PFSK-1 (cell line): ENCODE results near the gene OR8A1.

Experiments
- POLR2AphosphoS5 ChIP-seq: IDR thresholded peaks from 2 replicates; pipeline ENCODE4 v1.6.1; 2012; ENCODE audit warnings: low read depth, mild to moderate bottlenecking, control low read depth, low read length, moderate library complexity
- REST ChIP-seq, 2 experiments: IDR thresholded peaks; 2 replicates each; pipeline versions ENCODE4 v1.6.1 to v1.8.0; 2011 to 2012; ENCODE audit warnings: low read depth in 2 of 2, low read length in 2 of 2, control low read depth in 1 of 2, inconsistent platforms in 1 of 2, mild to moderate bottlenecking in 1 of 2, moderate library complexity in 1 of 2; ENCODE audit not compliant: insufficient read depth in 1 of 2

GRCh38 chr11:124569697-124570096 is at the start of gene OR8A1:
- TF ChIP-seq REST (IDR thresholded peaks at IDR 0.05; ENCODE audit: insufficient read depth in 1 of 2, low read depth in 2 of 2, low read length in 2 of 2) (no peak), POLR2AphosphoS5 (no peak)
